HEK293 (cell line): ENCODE data around the gene LUZP4.

Experiments
- CTCF ChIA-PET: fragments of 350-600 bp; formaldehyde crosslinking; extraction: SDS; loops from one replicate; lab custom pipeline; 2021; ENCODE audit warnings: antibody characterized with exemption; lab: Yijun Ruan, JAX
- POLR2A ChIA-PET: fragments of 300-600 bp; formaldehyde crosslinking; extraction: SDS; loops from one replicate; lab custom pipeline; 2020; ENCODE audit warnings: antibody characterized with exemption, inconsistent platforms; lab: Yijun Ruan, JAX
- H3K27ac ChIP-seq: fragments of 200-500 bp; sonication (Bioruptor generic); 2 replicates; pipeline ENCODE4 v1.5.1; 2014; ENCODE audit warnings: low read depth, low read length, control low read depth, inconsistent platforms; ENCODE audit errors: extremely low read depth
- H3K36me3 ChIP-seq, 2 experiments: fragments of 200-500 bp in 1 of 2; sonication (Bioruptor generic) in 1 of 2; 1 replicate in 1 of 2; 2 replicates in 1 of 2; pipeline ENCODE4 v1.5.1; 2014 to 2017; ENCODE audit warnings: inconsistent platforms in 2 of 2, low read length in 2 of 2; ENCODE audit not compliant: control insufficient read depth in 2 of 2, insufficient read depth in 1 of 2
- H3K4me1 ChIP-seq: fragments of 200-500 bp; sonication (Bioruptor generic); 2 replicates; pipeline ENCODE4 v1.5.1; 2014; ENCODE audit warnings: mild to moderate bottlenecking, low read length, inconsistent platforms; ENCODE audit not compliant: control insufficient read depth, insufficient read depth
- H3K4me3 ChIP-seq: 2 replicates; pipeline ENCODE4 v1.5.1; 2011; ENCODE audit warnings: low read depth, mild to moderate bottlenecking, control low read depth, low read length, moderate library complexity
- H3K9me3 ChIP-seq: fragments of 200-500 bp; sonication (Bioruptor generic); 2 replicates; pipeline ENCODE4 v1.5.1; 2014; ENCODE audit warnings: low read depth, low read length, inconsistent platforms; ENCODE audit not compliant: control insufficient read depth, insufficient read depth
- BCL11B ChIP-seq: fragments of 450-650 bp; formaldehyde crosslinking; IDR thresholded peaks from 2 replicates; pipeline ENCODE4 v1.5.1; 2016; ENCODE audit warnings: low read depth, missing biosample characterization, missing genetic modification characterization
- GLIS2 ChIP-seq: fragments of 450-650 bp; formaldehyde crosslinking; IDR thresholded peaks from 2 replicates; pipeline ENCODE4 v1.5.1; 2016; ENCODE audit warnings: missing biosample characterization, missing genetic modification characterization
- MZF1 ChIP-seq: fragments of 450-650 bp; formaldehyde crosslinking; IDR thresholded peaks from 2 replicates; pipeline ENCODE4 v1.5.1; 2017; ENCODE audit warnings: missing biosample characterization, missing genetic modification characterization, borderline replicate concordance
- SP2 ChIP-seq: fragments of 450-650 bp; formaldehyde crosslinking; IDR thresholded peaks from 2 replicates; pipeline ENCODE4 v1.5.1; 2016; ENCODE audit warnings: missing biosample characterization, missing genetic modification characterization
- SP7 ChIP-seq: fragments of 450-650 bp; formaldehyde crosslinking; IDR thresholded peaks from 2 replicates; pipeline ENCODE4 v1.5.1; 2016; ENCODE audit warnings: missing biosample characterization, missing genetic modification characterization
- ZIC2 ChIP-seq: fragments of 450-650 bp; formaldehyde crosslinking; IDR thresholded peaks from 2 replicates; pipeline ENCODE4 v1.5.1; 2016; ENCODE audit warnings: missing biosample characterization, missing genetic modification characterization
- ZNF155 ChIP-seq: fragments of 450-650 bp; formaldehyde crosslinking; IDR thresholded peaks from 2 replicates; pipeline ENCODE4 v1.5.1; 2016; ENCODE audit warnings: missing biosample characterization, missing genetic modification characterization
- ZNF184 ChIP-seq: fragments of 450-650 bp; IDR thresholded peaks from 2 replicates; pipeline ENCODE4 v1.5.1; 2018; ENCODE audit warnings: missing biosample characterization, mild to moderate bottlenecking, missing genetic modification characterization
- ZNF324 ChIP-seq: fragments of 450-650 bp; formaldehyde crosslinking; IDR thresholded peaks from 2 replicates; pipeline ENCODE4 v1.5.1; 2016; ENCODE audit warnings: missing biosample characterization, missing genetic modification characterization
- ZNF341 ChIP-seq: fragments of 450-650 bp; formaldehyde crosslinking; IDR thresholded peaks from 2 replicates; pipeline ENCODE4; 2016; ENCODE audit warnings: low read depth, missing biosample characterization, missing genetic modification characterization
- ZNF366 ChIP-seq: fragments of 450-650 bp; formaldehyde crosslinking; conservative IDR thresholded peaks from 2 replicates; pipeline ENCODE4 v1.5.1; 2016; ENCODE audit warnings: missing biosample characterization, missing genetic modification characterization
- ZNF37A ChIP-seq: fragments of 450-650 bp; IDR thresholded peaks from 2 replicates; pipeline ENCODE4 v1.5.1; 2018; ENCODE audit warnings: missing biosample characterization, missing genetic modification characterization
- ZNF426 ChIP-seq: fragments of 450-650 bp; formaldehyde crosslinking; IDR thresholded peaks from 2 replicates; pipeline ENCODE4 v1.5.1; 2017; ENCODE audit warnings: missing biosample characterization, missing genetic modification characterization, mild to moderate bottlenecking, inconsistent platforms, moderate library complexity
- ZNF670 ChIP-seq: fragments of 450-650 bp; formaldehyde crosslinking; IDR thresholded peaks from 2 replicates; pipeline ENCODE4 v1.5.1; 2016; ENCODE audit warnings: missing biosample characterization, missing genetic modification characterization, low read depth
- ZNF785 ChIP-seq: fragments of 450-650 bp; formaldehyde crosslinking; IDR thresholded peaks from 2 replicates; pipeline ENCODE4 v1.5.1; 2016; ENCODE audit warnings: missing biosample characterization, missing genetic modification characterization
- ZSCAN30 ChIP-seq: fragments of 450-650 bp; IDR thresholded peaks from 2 replicates; pipeline ENCODE4 v1.5.1; 2018; ENCODE audit warnings: missing biosample characterization, mild to moderate bottlenecking, missing genetic modification characterization, moderate library complexity
- TF ChIP-seq, protein P1 (sequence below): fragments of 450-650 bp; formaldehyde crosslinking; IDR thresholded peaks from 2 replicates; pipeline ENCODE4 v1.5.1; 2016; ENCODE audit warnings: missing biosample characterization, missing genetic modification characterization
- TF ChIP-seq, protein P2 (sequence below): fragments of 450-650 bp; formaldehyde crosslinking; optimal IDR thresholded peaks from 2 replicates; pipeline ENCODE3; 2016; ENCODE audit warnings: missing biosample characterization, mild to moderate bottlenecking, missing genetic modification characterization
- TF ChIP-seq, protein P3 (sequence below): fragments of 450-650 bp; formaldehyde crosslinking; IDR thresholded peaks from 2 replicates; pipeline ENCODE4 v1.5.1; 2016; ENCODE audit warnings: missing biosample characterization, missing genetic modification characterization
- TF ChIP-seq, protein P4 (sequence below): fragments of 450-650 bp; formaldehyde crosslinking; IDR thresholded peaks from 2 replicates; pipeline ENCODE4 v1.5.1; 2016; ENCODE audit warnings: missing biosample characterization, missing genetic modification characterization, borderline replicate concordance
- TF ChIP-seq, protein P5 (sequence below): fragments of 450-650 bp; formaldehyde crosslinking; IDR thresholded peaks from 2 replicates; pipeline ENCODE4 v1.5.1; 2016; ENCODE audit warnings: missing biosample characterization, missing genetic modification characterization

Gene LUZP4

DNA sequence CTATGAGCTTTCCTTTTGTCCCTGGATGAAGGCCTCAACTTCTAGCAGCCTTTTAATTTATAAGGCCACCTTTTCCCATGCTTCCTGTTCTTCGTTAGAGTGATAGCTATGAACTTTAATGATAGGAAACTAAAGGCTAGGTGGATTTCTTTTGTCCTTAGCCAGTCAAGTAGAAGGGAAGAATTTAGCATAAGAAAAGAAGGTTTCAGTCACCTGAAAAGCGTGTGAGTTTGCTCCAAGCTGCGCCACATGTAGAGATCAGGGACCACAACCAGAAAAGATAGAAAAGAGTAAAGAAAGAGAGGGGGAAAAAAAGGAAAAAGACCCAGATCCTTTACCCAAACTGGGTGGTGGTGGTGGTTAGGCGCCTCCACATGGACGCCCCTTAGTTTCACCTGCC lies 28.6 kb downstream of the LUZP4 start:
- TF ChIP-seq ZNF155 (no peak), BCL11B (tag by site-specific recombination) (no peak), ZIC2 (tag by site-specific recombination) (no peak), MZF1 (tag by site-specific recombination) (no peak), ZNF670 (tag by site-specific recombination) (no peak), ZNF184 (tag by site-specific recombination) (no peak), ZNF324 (tag by site-specific recombination) (no peak), SP2 (no peak), ZNF785 (tag by site-specific recombination) (no peak), ZNF341 (tag by site-specific recombination) (no peak), ZNF37A (tag by site-specific recombination) (no peak)
- TF ChIP-seq, protein P1, sequence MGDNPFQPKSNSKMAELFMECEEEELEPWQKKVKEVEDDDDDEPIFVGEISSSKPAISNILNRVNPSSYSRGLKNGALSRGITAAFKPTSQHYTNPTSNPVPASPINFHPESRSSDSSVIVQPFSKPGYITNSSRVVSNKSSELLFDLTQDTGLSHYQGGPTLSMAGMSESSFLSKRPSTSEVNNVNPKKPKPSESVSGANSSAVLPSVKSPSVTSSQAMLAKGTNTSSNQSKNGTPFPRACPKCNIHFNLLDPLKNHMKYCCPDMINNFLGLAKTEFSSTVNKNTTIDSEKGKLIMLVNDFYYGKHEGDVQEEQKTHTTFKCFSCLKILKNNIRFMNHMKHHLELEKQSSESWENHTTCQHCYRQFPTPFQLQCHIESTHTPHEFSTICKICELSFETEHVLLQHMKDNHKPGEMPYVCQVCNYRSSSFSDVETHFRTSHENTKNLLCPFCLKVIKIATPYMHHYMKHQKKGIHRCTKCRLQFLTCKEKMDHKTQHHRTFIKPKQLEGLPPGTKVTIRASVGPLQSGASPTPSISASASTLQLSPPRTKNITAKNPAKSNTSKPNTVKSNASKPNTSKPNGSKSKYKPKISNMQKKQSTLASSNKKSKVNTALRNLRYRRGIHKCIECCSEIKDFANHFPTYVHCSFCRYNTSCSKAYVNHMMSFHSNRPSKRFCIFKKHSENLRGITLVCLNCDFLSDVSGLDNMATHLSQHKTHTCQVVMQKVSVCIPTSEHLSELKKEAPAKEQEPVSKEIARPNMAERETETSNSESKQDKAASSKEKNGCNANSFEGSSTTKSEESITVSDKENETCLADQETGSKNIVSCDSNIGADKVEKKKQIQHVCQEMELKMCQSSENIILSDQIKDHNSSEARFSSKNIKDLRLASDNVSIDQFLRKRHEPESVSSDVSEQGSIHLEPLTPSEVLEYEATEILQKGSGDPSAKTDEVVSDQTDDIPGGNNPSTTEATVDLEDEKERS (tag by site-specific recombination), result no peak
- TF ChIP-seq, protein P2, sequence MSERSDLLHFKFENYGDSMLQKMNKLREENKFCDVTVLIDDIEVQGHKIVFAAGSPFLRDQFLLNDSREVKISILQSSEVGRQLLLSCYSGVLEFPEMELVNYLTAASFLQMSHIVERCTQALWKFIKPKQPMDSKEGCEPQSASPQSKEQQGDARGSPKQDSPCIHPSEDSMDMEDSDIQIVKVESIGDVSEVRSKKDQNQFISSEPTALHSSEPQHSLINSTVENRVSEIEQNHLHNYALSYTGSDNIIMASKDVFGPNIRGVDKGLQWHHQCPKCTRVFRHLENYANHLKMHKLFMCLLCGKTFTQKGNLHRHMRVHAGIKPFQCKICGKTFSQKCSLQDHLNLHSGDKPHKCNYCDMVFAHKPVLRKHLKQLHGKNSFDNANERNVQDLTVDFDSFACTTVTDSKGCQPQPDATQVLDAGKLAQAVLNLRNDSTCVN (tag by site-specific recombination), result no peak
- TF ChIP-seq, protein P3, sequence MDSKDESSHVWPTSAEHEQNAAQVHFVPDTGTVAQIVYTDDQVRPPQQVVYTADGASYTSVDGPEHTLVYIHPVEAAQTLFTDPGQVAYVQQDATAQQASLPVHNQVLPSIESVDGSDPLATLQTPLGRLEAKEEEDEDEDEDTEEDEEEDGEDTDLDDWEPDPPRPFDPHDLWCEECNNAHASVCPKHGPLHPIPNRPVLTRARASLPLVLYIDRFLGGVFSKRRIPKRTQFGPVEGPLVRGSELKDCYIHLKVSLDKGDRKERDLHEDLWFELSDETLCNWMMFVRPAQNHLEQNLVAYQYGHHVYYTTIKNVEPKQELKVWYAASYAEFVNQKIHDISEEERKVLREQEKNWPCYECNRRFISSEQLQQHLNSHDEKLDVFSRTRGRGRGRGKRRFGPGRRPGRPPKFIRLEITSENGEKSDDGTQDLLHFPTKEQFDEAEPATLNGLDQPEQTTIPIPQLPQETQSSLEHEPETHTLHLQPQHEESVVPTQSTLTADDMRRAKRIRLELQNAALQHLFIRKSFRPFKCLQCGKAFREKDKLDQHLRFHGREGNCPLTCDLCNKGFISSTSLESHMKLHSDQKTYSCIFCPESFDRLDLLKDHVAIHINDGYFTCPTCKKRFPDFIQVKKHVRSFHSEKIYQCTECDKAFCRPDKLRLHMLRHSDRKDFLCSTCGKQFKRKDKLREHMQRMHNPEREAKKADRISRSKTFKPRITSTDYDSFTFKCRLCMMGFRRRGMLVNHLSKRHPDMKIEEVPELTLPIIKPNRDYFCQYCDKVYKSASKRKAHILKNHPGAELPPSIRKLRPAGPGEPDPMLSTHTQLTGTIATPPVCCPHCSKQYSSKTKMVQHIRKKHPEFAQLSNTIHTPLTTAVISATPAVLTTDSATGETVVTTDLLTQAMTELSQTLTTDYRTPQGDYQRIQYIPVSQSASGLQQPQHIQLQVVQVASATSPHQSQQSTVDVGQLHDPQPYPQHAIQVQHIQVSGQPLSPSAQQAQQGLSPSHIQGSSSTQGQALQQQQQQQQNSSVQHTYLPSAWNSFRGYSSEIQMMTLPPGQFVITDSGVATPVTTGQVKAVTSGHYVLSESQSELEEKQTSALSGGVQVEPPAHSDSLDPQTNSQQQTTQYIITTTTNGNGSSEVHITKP (tag by site-specific recombination), result no peak
- H3K27ac ChIP-seq, result no peak overlapping the region
- ChIA-PET CTCF (no interaction called here), POLR2A (no interaction called here)
- no peak overlapping the region for H3K4me3 ChIP-seq
- H3K9me3 ChIP-seq, result no peaks in the 10 kb centered on the region
- no peaks in the 10 kb centered on the region for H3K4me1 ChIP-seq
- no peaks in the 10 kb centered on the region for H3K36me3 ChIP-seq

DNA sequence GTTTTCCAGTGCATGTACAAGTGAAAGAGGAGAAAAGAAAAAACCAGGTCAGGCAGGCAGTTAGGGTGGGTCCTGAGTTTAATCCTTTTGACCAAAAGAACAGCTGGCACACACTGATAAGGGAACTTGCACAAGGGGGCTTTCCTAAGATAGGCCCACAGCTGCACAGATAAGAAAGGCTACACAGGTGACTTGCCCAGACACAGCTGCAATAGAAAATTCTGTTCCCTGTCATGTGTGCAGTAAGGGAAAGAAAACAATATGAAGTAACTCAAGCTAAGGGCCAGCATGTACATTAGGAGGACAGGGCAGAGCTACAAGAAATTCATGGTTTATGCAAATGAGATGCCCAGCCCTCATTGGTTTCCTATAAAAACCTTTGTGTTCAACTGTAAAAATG lies 32.9 kb downstream of the LUZP4 start:
- H3K4me1 ChIP-seq, result no peaks in the 10 kb centered on the region
- H3K4me3 ChIP-seq, result no peak overlapping the region
- H3K36me3 ChIP-seq, result no peaks in the 10 kb centered on the region
- CTCF ChIA-PET, result interaction anchor here (0.6 to 0.7 kb wide), 2 partner anchors 107 to 320 kb away, joined by 3 read pairs; no protein-coding TSS in a partner anchor
- H3K27ac ChIP-seq, result no peak overlapping the region
- no peaks in the 10 kb centered on the region for H3K9me3 ChIP-seq
- POLR2A ChIA-PET, result no interaction called here
- TF ChIP-seq ZNF366 (tag by site-specific recombination), result no peak
- TF ChIP-seq, protein P4, sequence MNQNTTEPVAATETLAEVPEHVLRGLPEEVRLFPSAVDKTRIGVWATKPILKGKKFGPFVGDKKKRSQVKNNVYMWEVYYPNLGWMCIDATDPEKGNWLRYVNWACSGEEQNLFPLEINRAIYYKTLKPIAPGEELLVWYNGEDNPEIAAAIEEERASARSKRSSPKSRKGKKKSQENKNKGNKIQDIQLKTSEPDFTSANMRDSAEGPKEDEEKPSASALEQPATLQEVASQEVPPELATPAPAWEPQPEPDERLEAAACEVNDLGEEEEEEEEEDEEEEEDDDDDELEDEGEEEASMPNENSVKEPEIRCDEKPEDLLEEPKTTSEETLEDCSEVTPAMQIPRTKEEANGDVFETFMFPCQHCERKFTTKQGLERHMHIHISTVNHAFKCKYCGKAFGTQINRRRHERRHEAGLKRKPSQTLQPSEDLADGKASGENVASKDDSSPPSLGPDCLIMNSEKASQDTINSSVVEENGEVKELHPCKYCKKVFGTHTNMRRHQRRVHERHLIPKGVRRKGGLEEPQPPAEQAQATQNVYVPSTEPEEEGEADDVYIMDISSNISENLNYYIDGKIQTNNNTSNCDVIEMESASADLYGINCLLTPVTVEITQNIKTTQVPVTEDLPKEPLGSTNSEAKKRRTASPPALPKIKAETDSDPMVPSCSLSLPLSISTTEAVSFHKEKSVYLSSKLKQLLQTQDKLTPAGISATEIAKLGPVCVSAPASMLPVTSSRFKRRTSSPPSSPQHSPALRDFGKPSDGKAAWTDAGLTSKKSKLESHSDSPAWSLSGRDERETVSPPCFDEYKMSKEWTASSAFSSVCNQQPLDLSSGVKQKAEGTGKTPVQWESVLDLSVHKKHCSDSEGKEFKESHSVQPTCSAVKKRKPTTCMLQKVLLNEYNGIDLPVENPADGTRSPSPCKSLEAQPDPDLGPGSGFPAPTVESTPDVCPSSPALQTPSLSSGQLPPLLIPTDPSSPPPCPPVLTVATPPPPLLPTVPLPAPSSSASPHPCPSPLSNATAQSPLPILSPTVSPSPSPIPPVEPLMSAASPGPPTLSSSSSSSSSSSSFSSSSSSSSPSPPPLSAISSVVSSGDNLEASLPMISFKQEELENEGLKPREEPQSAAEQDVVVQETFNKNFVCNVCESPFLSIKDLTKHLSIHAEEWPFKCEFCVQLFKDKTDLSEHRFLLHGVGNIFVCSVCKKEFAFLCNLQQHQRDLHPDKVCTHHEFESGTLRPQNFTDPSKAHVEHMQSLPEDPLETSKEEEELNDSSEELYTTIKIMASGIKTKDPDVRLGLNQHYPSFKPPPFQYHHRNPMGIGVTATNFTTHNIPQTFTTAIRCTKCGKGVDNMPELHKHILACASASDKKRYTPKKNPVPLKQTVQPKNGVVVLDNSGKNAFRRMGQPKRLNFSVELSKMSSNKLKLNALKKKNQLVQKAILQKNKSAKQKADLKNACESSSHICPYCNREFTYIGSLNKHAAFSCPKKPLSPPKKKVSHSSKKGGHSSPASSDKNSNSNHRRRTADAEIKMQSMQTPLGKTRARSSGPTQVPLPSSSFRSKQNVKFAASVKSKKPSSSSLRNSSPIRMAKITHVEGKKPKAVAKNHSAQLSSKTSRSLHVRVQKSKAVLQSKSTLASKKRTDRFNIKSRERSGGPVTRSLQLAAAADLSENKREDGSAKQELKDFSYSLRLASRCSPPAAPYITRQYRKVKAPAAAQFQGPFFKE (tag by site-specific recombination), result no peak
- TF ChIP-seq, protein P5, sequence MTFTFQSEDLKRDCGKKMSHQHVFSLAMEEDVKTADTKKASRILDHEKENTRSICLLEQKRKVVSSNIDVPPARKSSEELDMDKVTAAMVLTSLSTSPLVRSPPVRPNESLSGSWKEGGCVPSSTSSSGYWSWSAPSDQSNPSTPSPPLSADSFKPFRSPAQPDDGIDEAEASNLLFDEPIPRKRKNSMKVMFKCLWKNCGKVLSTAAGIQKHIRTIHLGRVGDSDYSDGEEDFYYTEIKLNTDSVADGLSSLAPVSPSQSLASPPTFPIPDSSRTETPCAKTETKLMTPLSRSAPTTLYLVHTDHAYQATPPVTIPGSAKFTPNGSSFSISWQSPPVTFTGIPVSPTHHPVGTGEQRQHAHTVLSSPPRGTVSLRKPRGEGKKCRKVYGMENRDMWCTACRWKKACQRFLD (tag by site-specific recombination), result no peak
- TF ChIP-seq ZNF426 (tag by site-specific recombination), result no peak
- no peak for TF ChIP-seq SP7 (tag by site-specific recombination)
- no peak for TF ChIP-seq GLIS2 (tag by site-specific recombination)
- no peak for TF ChIP-seq SP2
- TF ChIP-seq ZSCAN30, result no peak
